WTC11 (cell line): ENCODE data around the gene MYL11. TPM values are rescaled to one million over a fixed set of nuclear protein-coding genes. Genes with fewer than 3 reads are reported as not detected.
"Not testable (repeated sequence)": the region's sequence is repeated elsewhere in the genome, so short reads cannot be mapped to it uniquely, and the experiment has no call there.

Experiments used
- ATAC-seq: fragments of 200-7000 bp; cut with Tn5 transposase; 2 replicates; pipeline ENCODE4 v1.10.0; 2021; ENCODE audit warnings: mild to moderate bottlenecking, moderate library complexity
- CTCF ChIA-PET: fragments of 300-600 bp; sonication (Branson Sonifier 250); formaldehyde crosslinking; loops from one replicate; lab custom pipeline; 2021; ENCODE audit warnings: antibody characterized with exemption; lab: Charles Lee
- POLR2A ChIA-PET: fragments of 350-600 bp; sonication (Branson Sonifier 250); formaldehyde crosslinking; loops from one replicate; lab custom pipeline; 2021; ENCODE audit warnings: antibody characterized with exemption; lab: Charles Lee
- DNase-seq: peaks from one replicate; pipeline ENCODE4 v3.0.0; 2021; ENCODE audit warnings: low spot score
- H3K27ac Mint-ChIP-seq: 2 replicates; pipeline ENCODE4 v1.8.0; 2021; ENCODE audit warnings: mixed read lengths
- H3K27me3 Mint-ChIP-seq: 2 replicates; pipeline ENCODE4 v1.8.0; 2021; ENCODE audit warnings: low read depth, mild to moderate bottlenecking, moderate library complexity, mixed read lengths
- H3K36me3 Mint-ChIP-seq: 2 replicates; pipeline ENCODE4 v1.8.0; 2021; ENCODE audit warnings: mixed read lengths
- H3K4me1 Mint-ChIP-seq: 2 replicates; pipeline ENCODE4 v1.8.0; 2022; ENCODE audit warnings: mixed read lengths
- H3K4me3 Mint-ChIP-seq: 2 replicates; pipeline ENCODE4 v1.8.0; 2021; ENCODE audit warnings: mild to moderate bottlenecking, moderate library complexity, mixed read lengths
- H3K9me3 Mint-ChIP-seq: 2 replicates; pipeline ENCODE4 v1.8.0; 2021; ENCODE audit warnings: mixed read lengths
- GABPB1 ChIP-seq: sonication (generic); formaldehyde crosslinking; IDR thresholded peaks from 2 replicates; pipeline ENCODE4 v1.8.1; 2023; ENCODE audit warnings: mild to moderate bottlenecking, missing genetic modification reagents
- HMGA2 ChIP-seq: fragments of 250-450 bp; sonication (Bioruptor Pico); IDR thresholded peaks from 2 replicates; pipeline ENCODE4 v1.4.0; 2021; ENCODE audit warnings: mild to moderate bottlenecking, moderate library complexity
- JUN ChIP-seq: sonication (generic); formaldehyde crosslinking; IDR thresholded peaks from 2 replicates; pipeline ENCODE4 v1.8.0; 2023; ENCODE audit warnings: mild to moderate bottlenecking, missing genetic modification reagents
- MXD4 ChIP-seq: fragments of 250-450 bp; sonication (Bioruptor Pico); IDR thresholded peaks from 2 replicates; pipeline ENCODE4 v1.8.0; 2021; ENCODE audit warnings: mild to moderate bottlenecking, moderate library complexity, borderline replicate concordance
- MYBL2 ChIP-seq: sonication (generic); formaldehyde crosslinking; IDR thresholded peaks from 2 replicates; pipeline ENCODE4 v1.8.1; 2023; ENCODE audit warnings: mild to moderate bottlenecking, moderate library complexity, missing genetic modification reagents
- NFATC4 ChIP-seq: fragments of 250-450 bp; sonication (Bioruptor Pico); IDR thresholded peaks from 2 replicates; pipeline ENCODE4 v1.9.0; 2021; ENCODE audit warnings: mild to moderate bottlenecking
- PRRX2 ChIP-seq: fragments of 250-450 bp; sonication (Bioruptor Pico); IDR thresholded peaks from 2 replicates; pipeline ENCODE4 v1.8.0; 2021; ENCODE audit warnings: mild to moderate bottlenecking
- RELA ChIP-seq: sonication (generic); formaldehyde crosslinking; IDR thresholded peaks from 2 replicates; pipeline ENCODE4 v1.8.1; 2022; ENCODE audit warnings: missing genetic modification reagents, mild to moderate bottlenecking, borderline replicate concordance
- STAT6 ChIP-seq: sonication (generic); formaldehyde crosslinking; conservative IDR thresholded peaks from 2 replicates; pipeline ENCODE4 v1.8.1; 2023; ENCODE audit warnings: mild to moderate bottlenecking, low read depth, missing genetic modification reagents, moderate library complexity
- TCF7 ChIP-seq: sonication (generic); formaldehyde crosslinking; IDR thresholded peaks from 2 replicates; pipeline ENCODE4 v1.8.0; 2022; ENCODE audit warnings: mild to moderate bottlenecking, low read depth, missing genetic modification reagents, moderate library complexity
- ZNF138 ChIP-seq: sonication (generic); formaldehyde crosslinking; conservative IDR thresholded peaks from 2 replicates; pipeline ENCODE4 v1.8.1; 2022; ENCODE audit warnings: mild to moderate bottlenecking, moderate library complexity, missing genetic modification reagents
- ZNF396 ChIP-seq: fragments of 250-450 bp; sonication (Bioruptor Pico); IDR thresholded peaks from 2 replicates; pipeline ENCODE4 v1.8.0; 2021; ENCODE audit warnings: mild to moderate bottlenecking, moderate library complexity, borderline replicate concordance
- ZNF423 ChIP-seq: fragments of 250-450 bp; sonication (Bioruptor Pico); IDR thresholded peaks from 2 replicates; pipeline ENCODE4 v2.1.2; 2022; ENCODE audit warnings: mild to moderate bottlenecking, moderate library complexity
- ZNF512 ChIP-seq: sonication (generic); formaldehyde crosslinking; IDR thresholded peaks from 2 replicates; pipeline ENCODE4 v1.8.1; 2022; ENCODE audit warnings: missing genetic modification reagents, borderline replicate concordance
- total RNA-seq: library from RNA; stranded (reverse); gene quantifications from 3 replicates; pipeline ENCODE4 v1.2.3, GENCODE V29; 2021
- TF ChIP-seq, protein P1 (sequence below): sonication (generic); formaldehyde crosslinking; IDR thresholded peaks from 2 replicates; pipeline ENCODE4 v1.8.0; 2022; ENCODE audit warnings: mild to moderate bottlenecking, missing genetic modification reagents
- TF ChIP-seq, protein P2 (sequence below): fragments of 200-600 bp; IDR thresholded peaks from 2 replicates; pipeline ENCODE4 v1.8.0; 2022; ENCODE audit warnings: antibody characterized with exemption

The MYL11 gene
- total RNA-seq, 1 experiment from 2014 or later: 1.3 TPM

- CTCF ChIA-PET: interaction anchor here (0.9 to 1.6 kb wide), 6 partner anchors 17 to 280 kb away, joined by 3 to 4 read pairs (median 3); partner anchors contain the start of genes DCTPP1 and ZNF48
- H3K27ac Mint-ChIP-seq: no peak overlapping the region
- TF ChIP-seq HMGA2 (CRISPR knock-in tag) (no peak), JUN (no peak), MYBL2 (no peak), GABPB1 (0 out of 2 replicates have a peak, but pooled peaks have one; percentile 17)
- TF ChIP-seq, all 79 proteins: peak for 1
- Mint-ChIP-seq H3K4me1 (peaks cover 15% of the 10 kb centered on the region), H3K4me3 (peak overlapping the region; percentile 67), H3K36me3 (no peaks in the 10 kb centered on the region), H3K27me3 (no peaks in the 10 kb centered on the region), H3K9me3 (peaks cover 5% of the 10 kb centered on the region; the same call in 1 of the 2 replicates)
- POLR2A ChIA-PET: interaction anchor here (0.7 to 1.5 kb wide), 4 partner anchors 19 to 94 kb away, joined by 4 to 6 read pairs (median 4); partner anchors contain the start of genes CD2BP2 and DCTPP1
- DNase-seq (no peak), ATAC-seq (no peak)
Measured at GRCh38 chr16:30335598-30336474, 38.8 kb upstream of the MYL11 start.

GRCh38 chr16:30337964-30338357, 36.6 kb upstream of the MYL11 start:
- not testable (repeated sequence) for H3K4me3 Mint-ChIP-seq

GRCh38 chr16:30338715-30339114, 35.9 kb upstream of the MYL11 start:
- H3K4me3 Mint-ChIP-seq, H3K27ac Mint-ChIP-seq, H3K9me3 Mint-ChIP-seq, CTCF ChIA-PET, DNase-seq, ATAC-seq, POLR2A ChIA-PET, H3K27me3 Mint-ChIP-seq, H3K36me3 Mint-ChIP-seq: not testable (repeated sequence)
- peaks cover 12% of the 10 kb centered on the region for H3K4me1 Mint-ChIP-seq

More at GRCh38 chr16:30337964-30338357, 36.6 kb upstream of the MYL11 start:
- ATAC-seq, H3K36me3 Mint-ChIP-seq, DNase-seq, CTCF ChIA-PET, H3K9me3 Mint-ChIP-seq, H3K27ac Mint-ChIP-seq, H3K27me3 Mint-ChIP-seq, POLR2A ChIA-PET: not testable (repeated sequence)
- H3K4me1 Mint-ChIP-seq: peaks cover 12% of the 10 kb centered on the region

DNA sequence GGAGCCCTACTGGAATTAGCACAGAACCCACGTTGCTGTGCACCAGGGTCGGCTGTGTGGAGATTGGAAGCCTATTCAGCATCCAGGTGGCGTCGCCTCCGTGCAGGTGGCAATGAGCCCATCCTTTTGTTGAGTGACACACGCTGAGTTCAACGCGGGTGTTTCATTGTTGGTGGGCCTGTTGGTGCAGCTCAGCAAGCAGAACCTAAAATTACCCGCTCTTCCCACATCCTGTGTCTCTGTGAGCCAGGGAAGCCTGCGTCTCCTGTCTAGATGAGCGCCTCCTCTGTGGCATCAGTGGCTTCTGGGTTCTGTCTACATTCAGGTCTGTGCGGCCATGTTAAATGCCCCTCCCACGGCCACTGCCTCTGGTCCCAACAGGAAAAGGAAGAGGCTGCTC, 34.0 kb upstream of the MYL11 start:
- Mint-ChIP-seq H3K4me1 (peaks cover 10% of the 10 kb centered on the region), H3K4me3 (no peak overlapping the region), H3K36me3 (no peaks in the 10 kb centered on the region), H3K27ac (no peak overlapping the region), H3K27me3 (no peaks in the 10 kb centered on the region), H3K9me3 (peaks cover 5% of the 10 kb centered on the region; the same call in 1 of the 2 replicates)
- POLR2A ChIA-PET: interaction anchor here (0.6 kb wide), 1 partner anchor 442 kb away, joined by 10 read pairs; no protein-coding TSS in a partner anchor
- DNase-seq: no peak
- CTCF ChIA-PET: interaction anchor here (0.7 kb wide), 1 partner anchor 55 kb away, joined by 3 read pairs; no protein-coding TSS in a partner anchor
- ATAC-seq: no peak
- TF ChIP-seq PRRX2 (CRISPR knock-in tag) (no peak), ZNF138 (CRISPR knock-in tag) (no peak), NFATC4 (CRISPR knock-in tag) (no peak), GABPB1 (no peak), ZNF423 (CRISPR knock-in tag) (no peak), RELA (CRISPR knock-in tag) (no peak), ZNF512 (CRISPR knock-in tag) (no peak), STAT6 (no peak), MXD4 (CRISPR knock-in tag) (no peak), TCF7 (CRISPR knock-in tag) (no peak), ZNF396 (CRISPR knock-in tag) (no peak)
- TF ChIP-seq, protein P1, sequence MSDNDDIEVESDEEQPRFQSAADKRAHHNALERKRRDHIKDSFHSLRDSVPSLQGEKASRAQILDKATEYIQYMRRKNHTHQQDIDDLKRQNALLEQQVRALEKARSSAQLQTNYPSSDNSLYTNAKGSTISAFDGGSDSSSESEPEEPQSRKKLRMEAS (CRISPR knock-in tag): no peak
- TF ChIP-seq, protein P2, sequence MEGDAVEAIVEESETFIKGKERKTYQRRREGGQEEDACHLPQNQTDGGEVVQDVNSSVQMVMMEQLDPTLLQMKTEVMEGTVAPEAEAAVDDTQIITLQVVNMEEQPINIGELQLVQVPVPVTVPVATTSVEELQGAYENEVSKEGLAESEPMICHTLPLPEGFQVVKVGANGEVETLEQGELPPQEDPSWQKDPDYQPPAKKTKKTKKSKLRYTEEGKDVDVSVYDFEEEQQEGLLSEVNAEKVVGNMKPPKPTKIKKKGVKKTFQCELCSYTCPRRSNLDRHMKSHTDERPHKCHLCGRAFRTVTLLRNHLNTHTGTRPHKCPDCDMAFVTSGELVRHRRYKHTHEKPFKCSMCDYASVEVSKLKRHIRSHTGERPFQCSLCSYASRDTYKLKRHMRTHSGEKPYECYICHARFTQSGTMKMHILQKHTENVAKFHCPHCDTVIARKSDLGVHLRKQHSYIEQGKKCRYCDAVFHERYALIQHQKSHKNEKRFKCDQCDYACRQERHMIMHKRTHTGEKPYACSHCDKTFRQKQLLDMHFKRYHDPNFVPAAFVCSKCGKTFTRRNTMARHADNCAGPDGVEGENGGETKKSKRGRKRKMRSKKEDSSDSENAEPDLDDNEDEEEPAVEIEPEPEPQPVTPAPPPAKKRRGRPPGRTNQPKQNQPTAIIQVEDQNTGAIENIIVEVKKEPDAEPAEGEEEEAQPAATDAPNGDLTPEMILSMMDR: no peak
